Activated T-helper 9 cell treated with anti-CD3 and anti-CD28 coated beads, Interleukin-2, amount 50 U/mL, for 16 hours (primary cell): ENCODE results near the gene KRTAP10-9.
"Not testable (repeated sequence)": the region's sequence is repeated elsewhere in the genome, so short reads cannot be mapped to it uniquely, and the experiment has no call there.

Experiments
- DNase-seq: peaks from one replicate; pipeline ENCODE4 v3.0.0-alpha.2; 2020; ENCODE audit warnings: low read depth

KRTAP10-9 gene

GRCh38 chr21:44595524-44595923 is 31.4 kb upstream of the KRTAP10-9 start:
- DNase-seq = no peak

- no peak for DNase-seq
These were observed 30.7 kb upstream of the KRTAP10-9 start for GRCh38 chr21:44596068-44596725.

GRCh38 chr21:44598061-44598460 is 28.8 kb upstream of the KRTAP10-9 start:
- no peak for DNase-seq

- no peak for DNase-seq
These were observed 27.4 kb upstream of the KRTAP10-9 start for GRCh38 chr21:44599264-44600029.

GRCh38 chr21:44600118-44600978 is 26.5 kb upstream of the KRTAP10-9 start, which contains the start of gene KRTAP10-7:
Gene KRTAP10-7, plus strand, starts transcription at chr21:44600597. Its CDS starts 25 bp downstream, at chr21:44600622.
- not testable (repeated sequence) for DNase-seq

GRCh38 chr21:44601091-44601490 is 25.8 kb upstream of the KRTAP10-9 start:
- DNase-seq = not testable (repeated sequence)

GRCh38 chr21:44601596-44602462 is 25.1 kb upstream of the KRTAP10-9 start:
- DNase-seq = no peak

- DNase-seq = no peak
These were observed 24.4 kb upstream of the KRTAP10-9 start for GRCh38 chr21:44602463-44602850.

- no peak for DNase-seq
These were observed 23.6 kb upstream of the KRTAP10-9 start for GRCh38 chr21:44603109-44603875.

- no peak for DNase-seq
These were observed 23.0 kb upstream of the KRTAP10-9 start for GRCh38 chr21:44603911-44604310.

GRCh38 chr21:44606495-44606894 is 20.4 kb upstream of the KRTAP10-9 start:
- no peak for DNase-seq

- DNase-seq = no peak
These were observed 17.7 kb upstream of the KRTAP10-9 start for GRCh38 chr21:44609193-44609592.

- DNase-seq = not testable (repeated sequence)
These were observed 16.6 kb upstream of the KRTAP10-9 start for GRCh38 chr21:44610157-44610843.

- no peak for DNase-seq
These were observed 15.3 kb upstream of the KRTAP10-9 start for GRCh38 chr21:44611551-44611950.

- no peak for DNase-seq
These were observed 14.8 kb upstream of the KRTAP10-9 start, which contains the start of gene KRTAP10-8 for GRCh38 chr21:44612029-44612486. Gene KRTAP10-8, plus strand, starts transcription at chr21:44612079. Its CDS starts 22 bp downstream, at chr21:44612101.

GRCh38 chr21:44612669-44613229 is 14.1 kb upstream of the KRTAP10-9 start:
- no peak for DNase-seq

GRCh38 chr21:44613386-44614155 is 13.3 kb upstream of the KRTAP10-9 start:
- DNase-seq = no peak

GRCh38 chr21:44614161-44614631 is 12.7 kb upstream of the KRTAP10-9 start:
- no peak for DNase-seq
